ENCODE measurements around the gene VAX1.

DNA sequence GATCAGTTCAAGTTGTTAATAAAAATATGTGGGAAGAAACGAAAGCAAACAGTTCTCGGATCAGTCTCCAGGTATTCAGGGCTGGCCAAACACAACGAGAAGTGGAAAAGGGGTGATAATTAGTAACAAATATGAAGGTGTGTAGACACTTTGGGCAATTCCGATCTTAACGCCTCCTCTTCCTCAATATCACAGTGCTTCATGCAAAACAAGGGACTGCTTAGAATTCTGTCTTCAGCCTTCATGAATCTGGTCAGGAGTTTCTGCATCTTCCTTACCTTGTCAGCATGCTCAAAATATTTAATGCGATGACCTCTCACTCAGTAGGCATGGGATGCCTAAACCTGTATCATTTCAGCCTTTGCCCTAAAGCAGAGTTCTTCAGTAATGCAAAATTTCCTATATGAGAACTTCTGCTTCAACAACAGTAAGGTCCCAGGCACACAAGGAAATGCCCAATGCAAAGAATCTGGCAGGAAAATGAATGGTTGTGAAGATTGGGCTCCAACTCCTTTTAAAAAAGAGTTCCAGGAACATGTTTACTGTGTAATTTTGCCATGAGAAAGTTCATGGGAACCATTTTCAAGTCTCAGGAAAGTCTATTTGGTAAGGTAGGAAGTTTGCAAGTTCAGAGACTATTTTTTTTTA lies 23.4 kb upstream of the VAX1 start:
- TF ChIP-seq, protein P1, sequence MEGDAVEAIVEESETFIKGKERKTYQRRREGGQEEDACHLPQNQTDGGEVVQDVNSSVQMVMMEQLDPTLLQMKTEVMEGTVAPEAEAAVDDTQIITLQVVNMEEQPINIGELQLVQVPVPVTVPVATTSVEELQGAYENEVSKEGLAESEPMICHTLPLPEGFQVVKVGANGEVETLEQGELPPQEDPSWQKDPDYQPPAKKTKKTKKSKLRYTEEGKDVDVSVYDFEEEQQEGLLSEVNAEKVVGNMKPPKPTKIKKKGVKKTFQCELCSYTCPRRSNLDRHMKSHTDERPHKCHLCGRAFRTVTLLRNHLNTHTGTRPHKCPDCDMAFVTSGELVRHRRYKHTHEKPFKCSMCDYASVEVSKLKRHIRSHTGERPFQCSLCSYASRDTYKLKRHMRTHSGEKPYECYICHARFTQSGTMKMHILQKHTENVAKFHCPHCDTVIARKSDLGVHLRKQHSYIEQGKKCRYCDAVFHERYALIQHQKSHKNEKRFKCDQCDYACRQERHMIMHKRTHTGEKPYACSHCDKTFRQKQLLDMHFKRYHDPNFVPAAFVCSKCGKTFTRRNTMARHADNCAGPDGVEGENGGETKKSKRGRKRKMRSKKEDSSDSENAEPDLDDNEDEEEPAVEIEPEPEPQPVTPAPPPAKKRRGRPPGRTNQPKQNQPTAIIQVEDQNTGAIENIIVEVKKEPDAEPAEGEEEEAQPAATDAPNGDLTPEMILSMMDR (conservative IDR thresholded peaks at IDR 0.05 in 1 of 2, IDR thresholded peaks at IDR 0.05 in 1 of 2; ENCODE audit: low read depth in 1 of 2, low read length in 2 of 2): no peak
- TF ChIP-seq EZH2 (IDR thresholded peaks at IDR 0.05; ENCODE audit: low read length, missing control alignments): no peak

Data from fibroblast of lung (primary cell).